Head of caudate nucleus (tissue), 42 donors: Measurements from ENCODE around the gene NTRK2.

Experiments used
- DNase-seq, 42 donors: peaks; one replicate each; pipeline versions ENCODE4 v3.0.0 to v3.0.0-alpha.2; 2020 to 2021; ENCODE audit warnings: mixed read lengths in 7 of 42
- intact Hi-C: fragments of 100-400 bp; cut with DNase I; formaldehyde crosslinking; loops from one replicate; pipeline ENCODE4 v1.15.0; 2022

NTRK2 gene

GRCh38 chr9:84716217-84716616, 46.7 kb downstream of the NTRK2 start:
- intact Hi-C loops: no loop called here
- no peak for DNase-seq

GRCh38 chr9:84718476-84718875, 48.9 kb downstream of the NTRK2 start:
- intact Hi-C loops: no loop called here

GRCh38 chr9:84722388-84722989, 53.0 kb downstream of the NTRK2 start:
- intact Hi-C loops: no loop called here
- no peak for DNase-seq

More at GRCh38 chr9:84718476-84718875, 48.9 kb downstream of the NTRK2 start:
- DNase-seq: no peak

- intact Hi-C loops: no loop called here
- DNase-seq: no peak
Measured at GRCh38 chr9:84723426-84723825, 53.9 kb downstream of the NTRK2 start.

GRCh38 chr9:84731696-84732095, 62.2 kb downstream of the NTRK2 start:
- DNase-seq: no peak
- intact Hi-C loops: no loop called here

GRCh38 chr9:84736081-84736480, 66.6 kb downstream of the NTRK2 start:
- intact Hi-C loops: no loop called here
- DNase-seq: peak in 17 of 42 donors; percentile 12 to 76 (median 41)

GRCh38 chr9:84736536-84736935, 67.0 kb downstream of the NTRK2 start:
- intact Hi-C loops: no loop called here
- no peak for DNase-seq

GRCh38 chr9:84738353-84738752, 68.8 kb downstream of the NTRK2 start:
- no peak for DNase-seq
- intact Hi-C loops: no loop called here

- no peak for DNase-seq
- intact Hi-C loops: no loop called here
Measured at GRCh38 chr9:84742261-84742660, 72.7 kb downstream of the NTRK2 start.

GRCh38 chr9:84744195-84744594, 74.7 kb downstream of the NTRK2 start:
- DNase-seq: no peak
- intact Hi-C loops: no loop called here

- intact Hi-C loops: no loop called here
- no peak for DNase-seq
Measured at GRCh38 chr9:84744726-84745125, 75.2 kb downstream of the NTRK2 start.

GRCh38 chr9:84748112-84748511, 78.6 kb downstream of the NTRK2 start:
- intact Hi-C loops: no loop called here
- no peak for DNase-seq

GRCh38 chr9:84750152-84750865, 80.8 kb downstream of the NTRK2 start:
- intact Hi-C loops: no loop called here
- no peak for DNase-seq

- intact Hi-C loops: no loop called here
- no peak for DNase-seq
Measured at GRCh38 chr9:84751921-84752320, 82.4 kb downstream of the NTRK2 start.

GRCh38 chr9:84754461-84754860, 84.9 kb downstream of the NTRK2 start:
- DNase-seq: no peak
- intact Hi-C loops: no loop called here

- intact Hi-C loops: no loop called here
- DNase-seq: no peak
Measured at GRCh38 chr9:84754881-84755280, 85.4 kb downstream of the NTRK2 start.

GRCh38 chr9:84755380-84755779, 85.9 kb downstream of the NTRK2 start:
- intact Hi-C loops: no loop called here
- DNase-seq: no peak

GRCh38 chr9:84756171-84756570, 86.6 kb downstream of the NTRK2 start:
- peak in 19 of 42 donors; percentile 16 to 61 (median 36) for DNase-seq
- intact Hi-C loops: no loop called here

- DNase-seq: no peak
- intact Hi-C loops: no loop called here
Measured at GRCh38 chr9:84756731-84757130, 87.2 kb downstream of the NTRK2 start.

- intact Hi-C loops: no loop called here
Measured at GRCh38 chr9:84758817-84759216, 89.3 kb downstream of the NTRK2 start.

GRCh38 chr9:84759300-84759750, 89.8 kb downstream of the NTRK2 start:
- no peak for DNase-seq
- intact Hi-C loops: no loop called here

More at GRCh38 chr9:84758817-84759216, 89.3 kb downstream of the NTRK2 start:
- no peak for DNase-seq
